DMS79 (cell line): ENCODE data around the gene CAPZB.

Source experiments
- DNase-seq: peaks from one replicate; lab custom pipeline; 2025; lab: John Stamatoyannopoulos, UW

The CAPZB gene

GRCh38 chr1:19468397-19468956 lies 16.9 kb downstream of the CAPZB start:
- no peak for DNase-seq

- no peak for DNase-seq
Measured at GRCh38 chr1:19467199-19468187, 17.8 kb downstream of the CAPZB start.

GRCh38 chr1:19466112-19466561 lies 19.2 kb downstream of the CAPZB start:
- DNase-seq = no peak

- no peak for DNase-seq
Measured at GRCh38 chr1:19465650-19466049, 19.7 kb downstream of the CAPZB start.

GRCh38 chr1:19465123-19465522 lies 20.2 kb downstream of the CAPZB start:
- no peak for DNase-seq

- no peak for DNase-seq
Measured at GRCh38 chr1:19464696-19465095, 20.6 kb downstream of the CAPZB start.

GRCh38 chr1:19463504-19463803 lies 21.9 kb downstream of the CAPZB start:
- DNase-seq = no peak

GRCh38 chr1:19462781-19463503 lies 22.4 kb downstream of the CAPZB start:
- no peak for DNase-seq

- no peak for DNase-seq
Measured at GRCh38 chr1:19461220-19461554, 24.2 kb downstream of the CAPZB start.

- no peak for DNase-seq
Measured at GRCh38 chr1:19460535-19461219, 24.7 kb downstream of the CAPZB start.

GRCh38 chr1:19458815-19459417 lies 26.4 kb downstream of the CAPZB start:
- no peak for DNase-seq

GRCh38 chr1:19457607-19458006 lies 27.7 kb downstream of the CAPZB start:
- no peak for DNase-seq

- no peak for DNase-seq
Measured at GRCh38 chr1:19456968-19457441, 28.3 kb downstream of the CAPZB start.

- no peak for DNase-seq
Measured at GRCh38 chr1:19455353-19455752, 30.0 kb downstream of the CAPZB start.

- DNase-seq = no peak
Measured at GRCh38 chr1:19454265-19455146, 30.8 kb downstream of the CAPZB start.

GRCh38 chr1:19453741-19454201 lies 31.6 kb downstream of the CAPZB start:
- DNase-seq = no peak

- no peak for DNase-seq
Measured at GRCh38 chr1:19452221-19452663, 33.1 kb downstream of the CAPZB start.

- no peak for DNase-seq
Measured at GRCh38 chr1:19450811-19451515, 34.4 kb downstream of the CAPZB start.

GRCh38 chr1:19449454-19450228 lies 35.7 kb downstream of the CAPZB start:
- DNase-seq = no peak
